HepG2 (cell line): ENCODE results near the gene MSH4. TPM values are rescaled to one million over a fixed set of nuclear protein-coding genes. Genes with fewer than 3 reads are reported as not detected.
A peak's percentile ranks its signal among the peaks of the same experiment; 100 is the strongest.
"Not testable (repeated sequence)": the region's sequence is repeated elsewhere in the genome, so short reads cannot be mapped to it uniquely, and the experiment has no call there.

Experiments
- ATAC-seq: fragments of 200-7000 bp; cut with Tn5 transposase; 3 replicates; pipeline ENCODE4 v1.9.1; 2020; ENCODE audit warnings: mild to moderate bottlenecking, moderate library complexity
- BruUV-seq: library from RNA; stranded (reverse); fragments of 400-500 nt; replicated peaks from 2 replicates; lab custom pipeline; 2021; lab: Mats Ljungman, UMichigan
- CTCF ChIA-PET: fragments of 300-600 bp; formaldehyde crosslinking; extraction: SDS; loops from one replicate; lab custom pipeline; 2021; ENCODE audit warnings: low total read pairs, inconsistent platforms, low intra/inter-chr PET ratio; lab: Yijun Ruan, JAX
- POLR2A ChIA-PET: fragments of 350-600 bp; sonication (Branson Sonifier 250); formaldehyde crosslinking; loops from one replicate; lab custom pipeline; 2020; ENCODE audit warnings: antibody characterized with exemption, inconsistent platforms; lab: Yijun Ruan, JAX
- DNase-seq: peaks from one replicate; pipeline ENCODE4 v3.0.0-alpha.2; 2015; ENCODE audit warnings: low spot score
- FAIRE-seq: peaks from 3 replicates; lab custom pipeline; 2011; peaks lifted over from hg19 to GRCh38; lab: Jason Lieb, UNC
- H2AFZ ChIP-seq: one replicate; pipeline ENCODE4 v1.6.1; 2011; ENCODE audit warnings: low read length, inconsistent platforms
- H3K27ac ChIP-seq: fragments of 300-600 bp; 3 replicates; pipeline ENCODE4 v1.8.0; 2011; ENCODE audit warnings: mixed run types, mild to moderate bottlenecking, mixed read lengths, low read length, inconsistent platforms; ENCODE audit not compliant: insufficient read depth; ENCODE audit errors: extremely low read length
- H3K27me3 ChIP-seq, 2 experiments: fragments of 200-600 bp in 1 of 2; 2 replicates in 1 of 2; 3 replicates in 1 of 2; pipeline versions ENCODE4 v1.6.0 to v1.8.0; 2011; ENCODE audit warnings: low read length in 2 of 2, mild to moderate bottlenecking in 2 of 2, moderate library complexity in 2 of 2, inconsistent platforms in 1 of 2; ENCODE audit not compliant: insufficient read depth in 2 of 2, control insufficient read depth in 1 of 2
- H3K36me3 ChIP-seq, 2 experiments: fragments of 200-600 bp in 1 of 2; replicated peaks in 1 of 2; 2 replicates in 1 of 2; 3 replicates in 1 of 2; pipeline versions ENCODE4 v1.5.1 to v1.8.0; 2011; ENCODE audit warnings: low read length in 2 of 2, inconsistent platforms in 1 of 2; ENCODE audit not compliant: insufficient read depth in 2 of 2, control insufficient read depth in 1 of 2
- H3K4me1 ChIP-seq: 2 replicates; pipeline ENCODE4 v1.5.1; 2012; ENCODE audit warnings: low read length, inconsistent platforms; ENCODE audit not compliant: insufficient read depth
- H3K4me2 ChIP-seq: 2 replicates; pipeline ENCODE4 v1.6.0; 2011; ENCODE audit warnings: low read depth, low read length, inconsistent platforms
- H3K4me3 ChIP-seq, 3 experiments: fragments of 200-600 bp in 1 of 3; sonication (generic), shearing (Covaris generic) in 1 of 3; replicated peaks in 1 of 3; 2 replicates each; pipeline ENCODE4 v1.5.1; 2011 to 2016; ENCODE audit warnings: low read length in 3 of 3, inconsistent platforms in 2 of 3, low read depth in 2 of 3, mild to moderate bottlenecking in 2 of 3, control low read depth in 1 of 3, mixed read lengths in 1 of 3; ENCODE audit not compliant: insufficient read depth in 1 of 3
- H3K79me2 ChIP-seq: one replicate; pipeline ENCODE4 v1.6.1; 2011; ENCODE audit warnings: low read length, inconsistent platforms; ENCODE audit not compliant: insufficient read depth
- H3K9ac ChIP-seq: 2 replicates; pipeline ENCODE4 v1.6.0; 2011; ENCODE audit warnings: mild to moderate bottlenecking, low read depth, low read length, inconsistent platforms; ENCODE audit not compliant: insufficient read depth
- H3K9me3 ChIP-seq: 2 replicates; pipeline ENCODE4 v1.5.1; 2012; ENCODE audit warnings: mild to moderate bottlenecking, low read length
- H4K20me1 ChIP-seq: 2 replicates; pipeline ENCODE4 v1.6.0; 2011; ENCODE audit warnings: inconsistent platforms, mild to moderate bottlenecking, low read length, moderate library complexity; ENCODE audit not compliant: insufficient read depth
- FOSL2 ChIP-seq: sonication (generic); formaldehyde crosslinking; IDR thresholded peaks from 2 replicates; pipeline ENCODE4 v1.4.0; 2020; ENCODE audit warnings: missing genetic modification reagents
- FOXA3 ChIP-seq: IDR thresholded peaks from 2 replicates; pipeline ENCODE4 v1.6.1; 2016; ENCODE audit warnings: missing genetic modification reagents, missing compliant biosample characterization
- NCOA2 ChIP-seq: sonication (generic); formaldehyde crosslinking; IDR thresholded peaks from 2 replicates; pipeline ENCODE4 v1.8.0; 2022; ENCODE audit warnings: inconsistent platforms
- THRA ChIP-seq: sonication (generic); formaldehyde crosslinking; IDR thresholded peaks from 2 replicates; pipeline ENCODE4 v1.4.0; 2020; ENCODE audit warnings: missing genetic modification reagents, borderline replicate concordance
- ZNF331 ChIP-seq: sonication (generic); formaldehyde crosslinking; IDR thresholded peaks from 2 replicates; pipeline ENCODE4 v1.4.0; 2020; ENCODE audit warnings: missing genetic modification reagents
- WGBS: methylation state at CpG from one replicate; pipeline ENCODE4 v1.1.6; 2017; ENCODE audit warnings: low lambda C conversion rate; 5-methylcytosine and 5-hydroxymethylcytosine counted together
- in situ Hi-C: cut with HindIII; loops from 2 replicates; pipeline ENCODE4 v1.10.0; 2017; ENCODE audit warnings: low pct_unique_long_range_greater_than_20kb; ENCODE audit not compliant: extremely low pct_ligation_motif_present
- intact Hi-C: fragments of 100-400 bp; cut with micrococcal nuclease; formaldehyde crosslinking; loops from one replicate; pipeline ENCODE4 v1.10.0; 2022; ENCODE audit not compliant: unreplicated experiment
- polyA plus RNA-seq, 8 experiments: library from polyadenylated mRNA; depleted of rRNA in 3 of 8; stranded (reverse) in 7 of 8; unstranded in 1 of 8; fragments of >200 nt; fragmentation: Illumina TruSeq in 4 of 8; extraction: Trizol in 4 of 8; gene quantifications; 2 replicates each; pipeline versions ENCODE4 v1.2.1 to v1.2.3, GENCODE V29; 2011 to 2016; ENCODE audit warnings: low read depth in 4 of 8, missing spikeins in 1 of 8, mixed read lengths in 1 of 8; ENCODE audit not compliant: insufficient read depth in 1 of 8
- total RNA-seq, 5 experiments: library from RNA; depleted of rRNA; stranded (reverse); fragments of >200 nt; fragmentation: Illumina TruSeq; extraction: Trizol; gene quantifications; 2 replicates each; pipeline ENCODE4 v1.2.3, GENCODE V29; 2016; ENCODE audit warnings: low read depth in 1 of 5

Gene MSH4
- total and polyA plus RNA-seq, 2 of the 13 experiments (the other 11 are each of a cell fraction or from before 2014, with no cell fraction given), result 0.01 to 0.09 TPM

GRCh38 chr1:75778694-75779093 is 18.0 kb upstream of the MSH4 start (continued):
- TF ChIP-seq FOXA3, result peak; percentile 14; the same call in 1 of the 2 replicates
- peak; percentile 45 for TF ChIP-seq NCOA2 (CRISPR knock-in tag)
- peak; percentile 84 for TF ChIP-seq ZNF331
- TF ChIP-seq THRA (CRISPR knock-in tag), result peak; percentile 95
- peak; percentile 28; the same call in 1 of the 2 replicates for TF ChIP-seq FOSL2

GRCh38 chr1:75780183-75780582 is 16.5 kb upstream of the MSH4 start:
- in situ Hi-C loops, CTCF ChIA-PET, H3K4me3 ChIP-seq, H2AFZ ChIP-seq, POLR2A ChIA-PET, H3K79me2 ChIP-seq, H3K4me2 ChIP-seq, FAIRE-seq, H3K9ac ChIP-seq, ATAC-seq, H3K27me3 ChIP-seq, H3K36me3 ChIP-seq, DNase-seq, intact Hi-C loops, H3K27ac ChIP-seq, H4K20me1 ChIP-seq, H3K9me3 ChIP-seq, BruUV-seq: not testable (repeated sequence)
- 25% methylated on average over 4 of the region's 4 CpGs for WGBS
- peaks cover 28% of the 10 kb centered on the region for H3K4me1 ChIP-seq

- CTCF ChIA-PET, intact Hi-C loops, in situ Hi-C loops, H3K27me3 ChIP-seq, H3K4me3 ChIP-seq, H3K9ac ChIP-seq, BruUV-seq, FAIRE-seq, H3K36me3 ChIP-seq, H2AFZ ChIP-seq, POLR2A ChIA-PET, DNase-seq, H3K4me2 ChIP-seq, H3K9me3 ChIP-seq, ATAC-seq, H3K27ac ChIP-seq: not testable (repeated sequence)
- WGBS, result 98% methylated on average over 4 of the region's 4 CpGs
- Histone ChIP-seq H3K4me1 (peaks cover 18% of the 10 kb centered on the region), H4K20me1 (peaks cover 20% of the 10 kb centered on the region), H3K79me2 (peaks cover 32% of the 10 kb centered on the region)
Observed at GRCh38 chr1:75783920-75784319, 12.8 kb upstream of the MSH4 start.
